ENCODE results near the gene PIP5K1B.
A peak's percentile ranks its signal among the peaks of the same experiment; 100 is the strongest.
"Not testable (repeated sequence)": the region's sequence is repeated elsewhere in the genome, so short reads cannot be mapped to it uniquely, and the experiment has no call there.

PIP5K1B gene, protein sequence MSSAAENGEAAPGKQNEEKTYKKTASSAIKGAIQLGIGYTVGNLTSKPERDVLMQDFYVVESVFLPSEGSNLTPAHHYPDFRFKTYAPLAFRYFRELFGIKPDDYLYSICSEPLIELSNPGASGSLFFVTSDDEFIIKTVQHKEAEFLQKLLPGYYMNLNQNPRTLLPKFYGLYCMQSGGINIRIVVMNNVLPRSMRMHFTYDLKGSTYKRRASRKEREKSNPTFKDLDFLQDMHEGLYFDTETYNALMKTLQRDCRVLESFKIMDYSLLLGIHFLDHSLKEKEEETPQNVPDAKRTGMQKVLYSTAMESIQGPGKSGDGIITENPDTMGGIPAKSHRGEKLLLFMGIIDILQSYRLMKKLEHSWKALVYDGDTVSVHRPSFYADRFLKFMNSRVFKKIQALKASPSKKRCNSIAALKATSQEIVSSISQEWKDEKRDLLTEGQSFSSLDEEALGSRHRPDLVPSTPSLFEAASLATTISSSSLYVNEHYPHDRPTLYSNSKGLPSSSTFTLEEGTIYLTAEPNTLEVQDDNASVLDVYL

DNA sequence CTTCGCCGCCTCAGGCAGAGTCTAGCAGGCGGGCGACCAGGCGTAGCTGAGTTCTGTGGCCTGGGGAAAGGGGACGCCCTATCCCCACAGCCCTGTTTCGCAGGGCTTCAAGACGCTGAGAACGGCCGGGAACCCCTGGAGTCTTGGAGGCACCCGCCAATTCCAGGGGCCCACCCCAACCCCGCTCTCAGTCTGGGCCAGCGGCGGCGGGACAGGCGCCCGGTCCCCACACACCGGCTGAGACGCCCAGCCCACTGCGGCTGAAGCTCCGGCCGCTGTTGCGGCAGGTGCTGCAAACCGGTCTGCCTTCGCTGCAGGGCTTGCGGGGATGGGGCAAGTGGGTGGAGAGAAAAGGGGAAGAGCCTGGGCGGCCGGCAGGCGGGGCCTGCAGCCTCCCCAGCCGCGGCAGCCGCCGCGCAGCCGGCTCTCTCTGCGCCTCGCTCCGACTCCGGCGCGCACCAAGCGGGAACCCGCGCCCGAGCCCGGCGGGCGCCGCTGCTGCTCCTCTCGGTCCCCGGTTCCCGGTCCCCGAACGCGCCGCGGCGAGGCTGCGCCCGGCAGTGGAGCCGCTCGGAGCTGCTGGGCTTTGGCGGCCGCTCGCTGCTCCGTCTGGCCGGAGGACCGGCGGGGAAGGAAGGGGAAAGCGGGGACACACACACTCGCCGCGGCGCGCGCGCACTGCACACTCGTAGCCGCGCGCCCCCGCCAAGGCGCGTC is at the start of gene PIP5K1B:
Gene PIP5K1B (plus strand): TSS at position 427 of the 717 bp plus-strand sequence. CDS start 117,375 bp downstream, outside the sequence.
- peak; percentile 90 for DNase-seq

- DNase-seq, result no peak
These were observed 41.0 kb upstream of the PIP5K1B start for GRCh38 chr9:68664036-68664435.

GRCh38 chr9:68668127-68668526 is 36.9 kb upstream of the PIP5K1B start:
- no peak for DNase-seq

DNA sequence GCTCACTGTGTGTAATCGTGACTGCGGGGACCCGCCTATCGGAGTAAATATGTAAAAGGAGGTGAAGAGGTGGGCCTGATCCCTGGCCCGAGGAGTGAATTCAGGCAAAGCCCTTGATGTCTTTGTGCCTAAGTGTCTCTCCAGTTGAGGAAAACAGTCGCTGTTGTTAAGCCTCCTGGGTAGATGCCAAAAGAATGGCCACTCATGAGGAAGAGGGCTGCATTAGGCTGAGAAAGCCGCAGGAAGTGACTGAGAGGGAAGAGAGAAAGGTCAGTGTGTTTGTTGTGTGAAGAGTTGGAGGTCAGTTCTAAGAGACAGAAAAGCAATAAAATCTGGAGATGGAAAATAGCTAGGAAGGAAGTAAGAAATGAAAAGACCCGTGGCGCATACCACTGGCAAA is 35.8 kb upstream of the PIP5K1B start:
- no peak for DNase-seq

DNA sequence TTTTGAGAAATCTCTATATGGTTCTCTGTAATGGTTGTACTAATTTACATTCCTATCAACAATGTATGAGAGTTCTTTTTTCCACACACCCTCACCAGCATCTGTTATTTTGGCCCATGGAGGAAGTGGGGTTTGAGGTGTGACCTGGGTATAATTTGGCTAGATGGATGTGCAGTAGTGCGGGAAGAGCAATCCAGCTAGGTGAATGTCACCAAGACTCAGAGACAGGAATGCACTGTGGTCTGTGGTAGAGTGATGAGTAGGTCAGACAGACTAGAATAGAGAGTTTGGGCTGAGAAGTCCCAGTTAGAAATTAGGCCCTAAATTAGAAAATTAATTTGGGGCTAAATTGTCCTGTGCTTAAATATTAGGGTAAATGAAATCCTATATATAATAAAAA is 32.8 kb upstream of the PIP5K1B start:
- no peak for DNase-seq

- DNase-seq, result no peak
These were observed 32.4 kb upstream of the PIP5K1B start for GRCh38 chr9:68672625-68673024.

DNA sequence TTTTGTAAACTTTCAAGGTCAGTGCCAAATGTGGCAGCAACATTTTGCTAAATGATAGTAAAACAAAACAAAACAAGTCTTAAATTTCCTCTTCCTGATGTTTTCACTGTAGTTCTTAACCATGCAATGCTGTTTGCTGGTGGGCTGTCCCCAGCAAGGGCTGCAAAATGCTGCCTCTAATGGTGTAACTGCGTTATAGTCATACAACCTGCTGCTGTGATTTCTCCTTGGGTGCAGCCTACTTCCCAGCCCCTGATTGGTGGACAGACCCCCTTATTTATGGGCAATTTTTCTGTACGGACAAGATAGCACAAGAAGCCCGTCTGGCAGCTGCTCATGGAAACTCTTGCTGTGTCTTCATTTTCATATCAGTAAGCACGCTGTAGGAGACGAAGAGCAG is 26.6 kb upstream of the PIP5K1B start:
- peak; percentile 54 for DNase-seq

GRCh38 chr9:68683433-68683832 is 21.6 kb upstream of the PIP5K1B start:
- DNase-seq, result peak; percentile 44

DNA sequence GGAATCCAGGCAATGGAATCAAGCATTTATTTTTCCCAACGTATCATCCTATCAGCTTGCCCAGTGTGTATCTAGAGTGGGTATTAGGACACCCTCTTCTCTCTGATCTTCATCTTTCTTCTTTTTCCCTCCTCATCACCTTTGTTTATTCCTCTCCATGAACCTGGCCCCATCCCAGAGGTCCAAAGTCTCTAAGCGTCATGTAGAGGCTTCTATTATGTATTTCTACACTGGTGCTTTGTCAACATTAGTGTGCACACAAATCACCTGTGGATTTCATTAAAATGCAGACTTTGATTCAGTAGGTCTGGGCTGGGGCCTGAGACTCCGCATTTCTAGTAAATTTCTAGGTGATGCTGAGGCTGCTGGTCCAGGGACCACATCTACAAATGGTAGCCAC is 19.8 kb upstream of the PIP5K1B start:
- DNase-seq, result no peak

- peak; percentile 79 for DNase-seq
These were observed 19.3 kb upstream of the PIP5K1B start for GRCh38 chr9:68685770-68686169.

- peak; percentile 54 for DNase-seq
These were observed 15.0 kb upstream of the PIP5K1B start for GRCh38 chr9:68690088-68690487.

DNA sequence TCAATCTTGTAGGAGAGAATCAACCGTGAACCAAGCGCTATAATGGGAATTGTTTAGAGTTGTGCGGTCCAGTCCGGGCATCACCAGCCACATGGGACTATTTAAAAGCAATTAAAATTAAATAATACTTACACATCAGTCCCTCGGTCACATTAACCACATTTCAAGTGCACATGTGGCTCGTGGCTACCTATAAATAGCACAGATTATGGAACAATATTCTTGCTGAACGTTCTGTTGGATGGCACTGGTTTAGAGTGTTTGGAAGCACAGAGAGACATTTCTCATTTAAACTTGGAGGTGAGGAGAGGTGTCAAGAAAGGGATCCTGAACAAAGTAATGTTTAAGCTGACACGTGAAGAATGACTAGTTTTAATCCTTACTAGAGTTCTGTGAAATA is 12.5 kb upstream of the PIP5K1B start:
- DNase-seq, result no peak

- DNase-seq, result no peak
These were observed 10.9 kb upstream of the PIP5K1B start for GRCh38 chr9:68694125-68694524.

DNA sequence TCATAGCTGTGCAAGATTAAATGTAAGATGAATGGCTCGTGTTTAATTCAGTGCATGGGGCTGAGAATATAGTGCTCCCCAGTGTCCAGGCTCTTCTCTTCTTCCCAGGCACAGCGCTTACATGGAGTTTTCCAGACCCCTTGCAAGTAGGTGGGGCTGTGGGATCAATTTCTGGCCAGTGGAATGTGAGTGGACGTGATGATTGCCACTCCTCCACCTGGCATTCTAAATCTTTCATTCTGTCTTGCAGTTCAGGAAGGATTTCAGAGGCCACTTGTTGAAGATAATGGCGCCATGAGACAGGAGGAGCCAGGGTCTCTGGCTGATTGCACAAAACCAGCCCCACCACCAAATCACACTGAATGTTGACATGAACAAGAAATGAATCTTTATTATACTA is 7.2 kb upstream of the PIP5K1B start:
- no peak for DNase-seq

- DNase-seq, result peak; percentile 91
These were observed 6.0 kb upstream of the PIP5K1B start for GRCh38 chr9:68698943-68699509.

GRCh38 chr9:68699625-68700024 is 5.4 kb upstream of the PIP5K1B start:
- DNase-seq, result not testable (repeated sequence)

- DNase-seq, result peak; percentile 29
These were observed 2.5 kb upstream of the PIP5K1B start for GRCh38 chr9:68702493-68702892.

- peak; percentile 58 for DNase-seq
These were observed 1.4 kb upstream of the PIP5K1B start for GRCh38 chr9:68703672-68704071.

- no peak for DNase-seq
These were observed 584 bp upstream of the PIP5K1B start for GRCh38 chr9:68704498-68704813.

GRCh38 chr9:68705531-68706362 is 707 bp downstream of the PIP5K1B start:
- DNase-seq, result peak; percentile 88

GRCh38 chr9:68706363-68707201 is 1.5 kb downstream of the PIP5K1B start:
- DNase-seq, result peak; percentile 80

All from OCI-M1 (cell line).